Liver (tissue), 9 donors: ENCODE results near the gene RNF126. TPM values are rescaled to one million over a fixed set of nuclear protein-coding genes. Genes with fewer than 3 reads are reported as not detected.
A peak's percentile ranks its signal among the peaks of the same experiment; 100 is the strongest.

Experiments used
- DNase-seq: peaks from one replicate; pipeline ENCODE4 v3.0.0-alpha.2; 2017; ENCODE audit warnings: low spot score
- H3K27ac ChIP-seq, 2 donors: one replicate each; pipeline ENCODE4 v1.7.0; 2013; ENCODE audit warnings: inconsistent platforms in 2 of 2, low read length in 2 of 2, control low read depth in 1 of 2, low read depth in 1 of 2, mild to moderate bottlenecking in 1 of 2
- H3K27me3 ChIP-seq, 4 donors: one replicate each; pipeline versions ENCODE4 v1.6.1 to v1.7.0; 2013; ENCODE audit warnings: low read length in 3 of 4, inconsistent platforms in 1 of 4, mild to moderate bottlenecking in 1 of 4, moderate library complexity in 1 of 4; ENCODE audit not compliant: control insufficient read depth in 4 of 4, insufficient read depth in 4 of 4
- H3K36me3 ChIP-seq, 4 donors: one replicate each; pipeline versions ENCODE4 v1.6.1 to v1.7.0; 2013; ENCODE audit warnings: low read length in 3 of 4, mild to moderate bottlenecking in 3 of 4, low read depth in 1 of 4, moderate library complexity in 1 of 4; ENCODE audit not compliant: control insufficient read depth in 4 of 4, insufficient read depth in 3 of 4
- H3K4me1 ChIP-seq, 4 donors: one replicate each; pipeline versions ENCODE4 v1.6.1 to v1.7.0; 2013; ENCODE audit warnings: low read length in 3 of 4, mild to moderate bottlenecking in 3 of 4, moderate library complexity in 1 of 4; ENCODE audit not compliant: control insufficient read depth in 4 of 4, insufficient read depth in 4 of 4
- H3K4me3 ChIP-seq, 3 donors: one replicate each; pipeline versions ENCODE4 v1.6.1 to v1.7.0; 2013; ENCODE audit warnings: low read length in 3 of 3, control low read depth in 1 of 3, low read depth in 1 of 3, mild to moderate bottlenecking in 1 of 3
- H3K9ac ChIP-seq, 2 donors: one replicate each; pipeline ENCODE4 v1.7.0; 2013; ENCODE audit warnings: low read length in 2 of 2, mild to moderate bottlenecking in 2 of 2, moderate library complexity in 2 of 2, control low read depth in 1 of 2, low read depth in 1 of 2
- H3K9me3 ChIP-seq, 4 donors: one replicate each; pipeline versions ENCODE4 v1.6.1 to v1.7.0; 2013; ENCODE audit warnings: low read length in 3 of 4; ENCODE audit not compliant: control insufficient read depth in 4 of 4
- FOXA1 ChIP-seq: IDR thresholded peaks from 2 replicates; pipeline ENCODE4 v1.6.1; 2016; ENCODE audit warnings: antibody characterized with exemption
- FOXA2 ChIP-seq: IDR thresholded peaks from 2 replicates; pipeline ENCODE4 v1.6.1; 2016; ENCODE audit warnings: antibody characterized with exemption
- HNF4A ChIP-seq, 2 donors: conservative IDR thresholded peaks; 2 replicates each; pipeline ENCODE4 v1.6.1; 2016; ENCODE audit warnings: antibody characterized with exemption in 2 of 2, mild to moderate bottlenecking in 2 of 2
- HNF4G ChIP-seq: IDR thresholded peaks from 2 replicates; pipeline ENCODE4 v1.6.1; 2016; ENCODE audit warnings: antibody characterized with exemption
- JUND ChIP-seq, 2 donors: IDR thresholded peaks; 2 replicates each; pipeline ENCODE4 v1.6.1; 2016; ENCODE audit warnings: antibody characterized with exemption in 2 of 2
- NR2F2 ChIP-seq: IDR thresholded peaks from 2 replicates; pipeline ENCODE4 v1.6.1; 2016; ENCODE audit warnings: antibody characterized with exemption
- RXRA ChIP-seq, 2 donors: IDR thresholded peaks; 2 replicates each; pipeline ENCODE4 v1.6.1; 2017 to 2018; ENCODE audit warnings: antibody characterized with exemption in 2 of 2, mild to moderate bottlenecking in 1 of 2
- SP1 ChIP-seq: IDR thresholded peaks from 2 replicates; pipeline ENCODE4 v1.6.1; 2018; ENCODE audit warnings: antibody characterized with exemption, mild to moderate bottlenecking
- TAF1 ChIP-seq: conservative IDR thresholded peaks from 2 replicates; pipeline ENCODE4 v1.6.1; 2016; ENCODE audit warnings: antibody characterized with exemption, mild to moderate bottlenecking
- YY1 ChIP-seq: IDR thresholded peaks from 2 replicates; pipeline ENCODE4 v1.6.1; 2016; ENCODE audit warnings: antibody characterized with exemption, mild to moderate bottlenecking
- WGBS: extraction: QIAGEN DNeasy Blood & Tissue Kit; methylation state at CpG from one replicate; pipeline ENCODE4 v1.1.7; 2013; 5-methylcytosine and 5-hydroxymethylcytosine counted together
- polyA plus RNA-seq, 2 donors: library from polyadenylated mRNA; stranded (reverse) in 1 of 2; unstranded in 1 of 2; fragments of 200-250 nt in 1 of 2; fragments of >200 nt in 1 of 2; fragmentation: Nextera tagmentation in 1 of 2; extraction: Ambion mirVana in 1 of 2; gene quantifications; one replicate each; pipeline versions ENCODE4 v1.2.1 to v1.2.3, GENCODE V29; 2013 to 2015
- total RNA-seq, 2 donors: library from RNA; depleted of rRNA; stranded (reverse); fragments of >200 nt; gene quantifications; one replicate each; pipeline ENCODE4 v1.2.3, GENCODE V29; 2014
- TF ChIP-seq, protein P1 (sequence below): IDR thresholded peaks from 2 replicates; pipeline ENCODE4 v1.6.1; 2016; ENCODE audit warnings: antibody characterized with exemption
- TF ChIP-seq, protein P2 (sequence below): IDR thresholded peaks from 2 replicates; pipeline ENCODE4 v1.6.1; 2016; ENCODE audit warnings: antibody characterized with exemption
- TF ChIP-seq, protein P3 (sequence below): fragments of 150-350 bp; IDR thresholded peaks from 2 replicates; pipeline ENCODE4 v1.5.1; 2017; ENCODE audit warnings: improper control_type of control experiment, low read depth, low read length; ENCODE audit not compliant: missing input control
- TF ChIP-seq, protein P4 (sequence below): IDR thresholded peaks from 2 replicates; pipeline ENCODE4 v1.6.1; 2016; ENCODE audit warnings: antibody characterized with exemption
- donor health status: healthy.
- donor health status: healthy.
- donor health status: healthy.
- donor health status: healthy.
- donor health status: healthy.

RNF126 gene
- total and polyA plus RNA-seq, 4 donors = 16.7 to 32.7 (median 24.1) TPM

DNA sequence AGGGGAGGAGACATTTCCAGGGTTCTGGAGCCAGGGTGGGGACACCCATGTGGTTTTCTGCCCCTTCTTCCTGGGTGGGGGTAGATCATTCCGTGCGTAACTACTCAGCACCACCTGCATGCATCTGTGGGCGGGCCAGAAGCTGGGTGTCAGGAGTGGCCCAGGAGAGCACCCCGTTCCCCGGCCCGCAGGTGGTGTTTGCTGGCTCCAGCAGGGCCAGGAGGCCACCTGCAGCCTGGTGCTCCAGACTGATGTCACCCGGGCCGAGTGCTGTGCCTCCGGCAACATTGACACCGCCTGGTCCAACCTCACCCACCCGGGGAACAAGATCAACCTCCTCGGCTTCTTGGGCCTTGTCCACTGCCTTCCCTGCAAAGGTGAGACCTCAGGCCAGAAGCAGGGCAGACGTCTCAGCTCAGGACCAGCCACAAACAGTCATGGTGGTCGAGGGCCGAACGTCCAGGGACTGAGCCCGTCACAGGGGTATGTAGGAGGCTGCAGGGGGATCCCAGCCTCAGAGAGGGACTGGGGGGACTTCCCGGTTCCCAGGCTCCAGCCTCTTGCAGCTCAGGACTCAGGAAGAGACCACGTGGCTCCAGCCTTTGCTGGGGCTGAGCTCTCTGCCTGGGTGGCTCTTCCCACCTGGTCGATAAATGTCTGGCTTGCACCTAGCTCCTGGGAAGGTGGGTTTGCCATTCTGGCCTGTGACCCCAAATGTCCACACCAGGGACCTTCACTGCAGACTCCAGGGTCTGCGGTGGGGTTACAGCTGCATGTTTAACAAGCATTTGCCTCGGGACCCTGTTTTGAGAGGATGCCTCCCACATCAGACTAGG is 14.8 kb upstream of the RNF126 start:
- Histone ChIP-seq H3K4me1 (peaks cover 2 to 28% (median 10%) of the 10 kb centered on the region in 4 donors), H3K27ac (peak overlapping the region; percentile 32 to 61), H3K27me3 (peaks cover 0 to 2% (median 0%) of the 10 kb centered on the region in 4 donors), H3K9ac (no peak overlapping the region), H3K4me3 (peak overlapping the region in 1 of 3 donors; percentile 45), H3K36me3 (no peaks in the 10 kb centered on the region), H3K9me3 (no peaks in the 10 kb centered on the region)
- TF ChIP-seq HNF4A (conservative IDR thresholded peaks at IDR 0.05) (no peak), FOXA1 (no peak), JUND (IDR thresholded peaks at IDR 0.05) (no peak), FOXA2 (no peak), TAF1 (no peak), YY1 (no peak)
- TF ChIP-seq, protein P1, sequence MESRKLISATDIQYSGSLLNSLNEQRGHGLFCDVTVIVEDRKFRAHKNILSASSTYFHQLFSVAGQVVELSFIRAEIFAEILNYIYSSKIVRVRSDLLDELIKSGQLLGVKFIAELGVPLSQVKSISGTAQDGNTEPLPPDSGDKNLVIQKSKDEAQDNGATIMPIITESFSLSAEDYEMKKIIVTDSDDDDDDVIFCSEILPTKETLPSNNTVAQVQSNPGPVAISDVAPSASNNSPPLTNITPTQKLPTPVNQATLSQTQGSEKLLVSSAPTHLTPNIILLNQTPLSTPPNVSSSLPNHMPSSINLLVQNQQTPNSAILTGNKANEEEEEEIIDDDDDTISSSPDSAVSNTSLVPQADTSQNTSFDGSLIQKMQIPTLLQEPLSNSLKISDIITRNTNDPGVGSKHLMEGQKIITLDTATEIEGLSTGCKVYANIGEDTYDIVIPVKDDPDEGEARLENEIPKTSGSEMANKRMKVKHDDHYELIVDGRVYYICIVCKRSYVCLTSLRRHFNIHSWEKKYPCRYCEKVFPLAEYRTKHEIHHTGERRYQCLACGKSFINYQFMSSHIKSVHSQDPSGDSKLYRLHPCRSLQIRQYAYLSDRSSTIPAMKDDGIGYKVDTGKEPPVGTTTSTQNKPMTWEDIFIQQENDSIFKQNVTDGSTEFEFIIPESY = no peak
- 59% methylated on average over 22 of the region's 22 CpGs for WGBS
- no peak for DNase-seq

DNA sequence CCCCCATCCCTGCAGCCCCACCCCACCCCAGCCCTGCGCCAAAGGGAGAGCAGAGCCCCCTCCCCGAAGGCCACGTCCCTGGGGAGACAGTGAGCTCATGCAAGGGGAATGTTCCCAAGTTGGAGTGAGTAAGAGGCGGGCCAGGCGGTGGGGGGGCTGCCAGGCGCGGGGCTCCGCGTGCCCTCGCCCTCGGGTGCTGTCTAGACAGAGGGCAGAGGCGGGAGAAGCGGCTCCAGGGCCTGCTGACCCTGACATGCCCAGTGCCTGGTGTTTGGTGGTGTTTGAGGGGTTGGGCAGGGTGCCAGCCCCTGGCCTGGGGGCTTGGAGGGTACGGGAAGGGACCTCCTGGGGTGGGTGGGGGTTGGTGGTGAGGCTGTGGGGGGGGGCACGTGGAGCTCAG is 14.2 kb upstream of the RNF126 start:
- Histone ChIP-seq H3K27ac (peak overlapping the region; percentile 32 to 61), H3K36me3 (no peaks in the 10 kb centered on the region), H3K4me3 (peak overlapping the region in 1 of 3 donors; percentile 45), H3K9ac (no peak overlapping the region), H3K9me3 (no peaks in the 10 kb centered on the region), H3K27me3 (peaks cover 0 to 2% (median 0%) of the 10 kb centered on the region in 4 donors), H3K4me1 (peaks cover 2 to 28% (median 10%) of the 10 kb centered on the region in 4 donors)
- DNase-seq = no peak
- 21% methylated on average over 15 of the region's 15 CpGs for WGBS
- TF ChIP-seq, protein P2, sequence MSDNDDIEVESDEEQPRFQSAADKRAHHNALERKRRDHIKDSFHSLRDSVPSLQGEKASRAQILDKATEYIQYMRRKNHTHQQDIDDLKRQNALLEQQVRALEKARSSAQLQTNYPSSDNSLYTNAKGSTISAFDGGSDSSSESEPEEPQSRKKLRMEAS = no peak
- no peak for TF ChIP-seq FOXA2
- TF ChIP-seq NR2F2 = no peak
- TF ChIP-seq TAF1 = no peak
- no peak for TF ChIP-seq RXRA (IDR thresholded peaks at IDR 0.05)
- no peak for TF ChIP-seq HNF4G
- TF ChIP-seq HNF4A (conservative IDR thresholded peaks at IDR 0.05) = no peak
- TF ChIP-seq, protein P3, sequence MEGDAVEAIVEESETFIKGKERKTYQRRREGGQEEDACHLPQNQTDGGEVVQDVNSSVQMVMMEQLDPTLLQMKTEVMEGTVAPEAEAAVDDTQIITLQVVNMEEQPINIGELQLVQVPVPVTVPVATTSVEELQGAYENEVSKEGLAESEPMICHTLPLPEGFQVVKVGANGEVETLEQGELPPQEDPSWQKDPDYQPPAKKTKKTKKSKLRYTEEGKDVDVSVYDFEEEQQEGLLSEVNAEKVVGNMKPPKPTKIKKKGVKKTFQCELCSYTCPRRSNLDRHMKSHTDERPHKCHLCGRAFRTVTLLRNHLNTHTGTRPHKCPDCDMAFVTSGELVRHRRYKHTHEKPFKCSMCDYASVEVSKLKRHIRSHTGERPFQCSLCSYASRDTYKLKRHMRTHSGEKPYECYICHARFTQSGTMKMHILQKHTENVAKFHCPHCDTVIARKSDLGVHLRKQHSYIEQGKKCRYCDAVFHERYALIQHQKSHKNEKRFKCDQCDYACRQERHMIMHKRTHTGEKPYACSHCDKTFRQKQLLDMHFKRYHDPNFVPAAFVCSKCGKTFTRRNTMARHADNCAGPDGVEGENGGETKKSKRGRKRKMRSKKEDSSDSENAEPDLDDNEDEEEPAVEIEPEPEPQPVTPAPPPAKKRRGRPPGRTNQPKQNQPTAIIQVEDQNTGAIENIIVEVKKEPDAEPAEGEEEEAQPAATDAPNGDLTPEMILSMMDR = no peak
- TF ChIP-seq, protein P4, sequence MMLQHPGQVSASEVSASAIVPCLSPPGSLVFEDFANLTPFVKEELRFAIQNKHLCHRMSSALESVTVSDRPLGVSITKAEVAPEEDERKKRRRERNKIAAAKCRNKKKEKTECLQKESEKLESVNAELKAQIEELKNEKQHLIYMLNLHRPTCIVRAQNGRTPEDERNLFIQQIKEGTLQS = no peak
- TF ChIP-seq SP1 = no peak
- TF ChIP-seq, protein P1 = no peak
- no peak for TF ChIP-seq JUND (IDR thresholded peaks at IDR 0.05)
